Keratinocyte (primary cell): ENCODE data around the gene ANKRD17.

ENCODE experiments used
- CTCF ChIP-seq, 3 experiments: IDR thresholded peaks in 1 of 3; conservative IDR thresholded peaks in 1 of 3; optimal IDR thresholded peaks in 1 of 3; 2 replicates in 2 of 3; 3 replicates in 1 of 3; pipeline versions ENCODE3 to v1.5.1; 2011; ENCODE audit warnings: low read length in 3 of 3, mild to moderate bottlenecking in 3 of 3, moderate library complexity in 2 of 3, control low read depth in 1 of 3, inconsistent platforms in 1 of 3; ENCODE audit not compliant: insufficient read depth in 2 of 3; ENCODE audit errors: extremely low read depth in 1 of 3
- EZH2 ChIP-seq: IDR thresholded peaks from one replicate; pipeline ENCODE4 v1.6.1; 2012; ENCODE audit warnings: inconsistent platforms, mild to moderate bottlenecking, low read length, moderate library complexity

DNA sequence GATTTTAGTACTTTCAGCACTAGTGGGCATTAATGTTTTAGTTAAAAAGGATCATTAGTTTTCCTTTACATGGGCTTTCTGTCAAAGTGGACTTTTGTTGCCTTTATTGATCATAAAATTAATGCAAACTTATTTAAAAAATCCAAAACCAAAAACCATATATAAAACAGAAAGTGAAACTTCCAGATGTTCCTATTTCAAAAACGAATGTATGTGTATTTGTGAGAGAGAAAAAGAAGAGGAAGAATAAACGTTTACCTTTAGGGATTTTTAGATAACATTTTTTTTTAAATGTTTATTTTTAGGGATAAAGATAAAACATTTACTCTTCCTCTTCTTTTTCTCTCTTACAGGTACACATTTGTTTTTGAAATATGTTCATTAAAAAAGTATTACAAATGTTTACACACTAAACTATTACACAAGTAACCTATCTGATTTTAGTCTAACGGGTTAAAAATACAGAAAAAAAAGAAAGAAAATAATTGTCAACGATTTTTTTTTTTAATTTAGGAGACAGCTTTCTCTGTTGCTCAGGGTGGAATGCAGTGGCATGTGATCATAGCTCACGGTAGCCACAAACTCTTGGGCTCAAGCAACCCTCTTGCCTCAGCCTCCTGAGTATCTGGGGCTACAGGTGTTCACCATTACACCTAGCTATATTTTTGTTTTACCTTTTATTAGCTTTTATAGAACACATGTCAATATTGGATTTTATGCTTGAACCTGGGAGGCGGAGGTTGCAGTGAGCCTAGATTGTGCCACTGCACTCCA, 172.3 kb downstream of the ANKRD17 start:
- TF ChIP-seq CTCF (optimal IDR thresholded peaks at IDR 0.05 in 1 of 3, IDR thresholded peaks at IDR 0.05 in 1 of 3, conservative IDR thresholded peaks at IDR 0.05 in 1 of 3; ENCODE audit: extremely low read depth in 1 of 3, insufficient read depth in 2 of 3, low read length in 3 of 3): no peak
- TF ChIP-seq EZH2: no peak
